NT2/D1 (cell line): Measurements from ENCODE around the gene COG1.

Experiments
- DNase-seq: peaks from one replicate; pipeline ENCODE4 v3.0.0-alpha.2; 2011; ENCODE audit warnings: low read depth, low spot score
- H3K27me3 ChIP-seq: 2 replicates; pipeline ENCODE4 v1.6.0; 2011; ENCODE audit warnings: mild to moderate bottlenecking; ENCODE audit not compliant: insufficient read length, insufficient read depth
- H3K36me3 ChIP-seq: 2 replicates; pipeline ENCODE4 v1.6.1; 2011; ENCODE audit warnings: mild to moderate bottlenecking, low read length, mixed read lengths; ENCODE audit not compliant: insufficient read depth, insufficient read length
- H3K4me1 ChIP-seq: 2 replicates; pipeline ENCODE4 v1.5.1; 2011; ENCODE audit not compliant: insufficient read depth, insufficient read length
- H3K4me3 ChIP-seq: 2 replicates; pipeline ENCODE4 v1.5.1; 2011; ENCODE audit warnings: low read depth; ENCODE audit not compliant: insufficient read length
- H3K9ac ChIP-seq: 2 replicates; pipeline ENCODE4 v1.6.0; 2011; ENCODE audit warnings: low read depth; ENCODE audit not compliant: insufficient read length
- H3K9me3 ChIP-seq: 2 replicates; pipeline ENCODE4 v1.5.1; 2011; ENCODE audit warnings: mild to moderate bottlenecking, low read length; ENCODE audit not compliant: insufficient read depth
- SUZ12 ChIP-seq: IDR thresholded peaks from 2 replicates; pipeline ENCODE4 v1.6.1; 2011; ENCODE audit not compliant: insufficient read length, insufficient read depth; ENCODE audit errors: extremely low read depth
- YY1 ChIP-seq: IDR thresholded peaks from 2 replicates; pipeline ENCODE4 v1.6.1; 2011; ENCODE audit not compliant: insufficient read length, insufficient read depth
- ZNF274 ChIP-seq: IDR thresholded peaks from 2 replicates; pipeline ENCODE4 v1.6.1; 2011; ENCODE audit warnings: mild to moderate bottlenecking, low read depth, low read length

Gene COG1

GRCh38 chr17:73155410-73156165 lies 37.3 kb upstream of the COG1 start:
- no peaks in the 10 kb centered on the region for H3K9me3 ChIP-seq
- H3K27me3 ChIP-seq: no peaks in the 10 kb centered on the region
- TF ChIP-seq YY1 (no peak), ZNF274 (no peak), SUZ12 (no peak)
- H3K36me3 ChIP-seq: no peaks in the 10 kb centered on the region
- DNase-seq: no peak
- H3K4me1 ChIP-seq: peaks cover 14% of the 10 kb centered on the region
- no peak overlapping the region for H3K9ac ChIP-seq
- no peak overlapping the region for H3K4me3 ChIP-seq

DNA sequence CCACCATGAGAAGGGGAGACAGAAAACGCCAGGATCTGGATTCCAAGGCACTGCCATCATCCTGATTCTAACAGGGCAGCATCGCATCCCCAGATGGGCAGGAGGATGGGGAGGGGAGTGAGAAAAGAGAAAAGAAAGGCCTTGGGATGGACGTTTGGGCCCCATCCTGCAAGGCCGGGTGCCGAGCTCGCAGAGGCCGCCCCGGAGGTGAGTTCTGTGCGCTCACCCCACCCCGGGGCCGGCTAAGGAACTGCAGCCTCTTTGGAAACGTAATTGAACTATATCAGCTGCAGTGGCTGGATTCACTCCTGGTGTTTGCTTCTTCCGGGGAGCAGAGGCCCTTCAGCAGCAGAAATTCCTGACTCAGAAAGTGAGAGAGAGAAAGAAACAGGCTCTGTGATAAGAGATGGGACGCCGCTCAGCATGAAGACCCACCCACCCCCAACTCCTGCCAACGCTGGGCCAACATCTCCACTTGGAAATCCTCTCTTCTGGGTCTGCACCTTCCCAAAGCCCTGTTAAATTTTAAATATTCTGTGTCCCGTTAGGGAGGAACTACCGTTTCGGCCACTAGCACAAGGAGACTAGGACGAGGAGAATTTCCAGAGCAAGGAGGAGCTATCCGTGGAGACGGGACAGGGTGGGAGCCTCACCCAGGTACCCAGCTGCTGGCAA lies 36.6 kb upstream of the COG1 start:
- H3K4me3 ChIP-seq: no peak overlapping the region
- no peaks in the 10 kb centered on the region for H3K27me3 ChIP-seq
- no peaks in the 10 kb centered on the region for H3K36me3 ChIP-seq
- peak; percentile 47 for DNase-seq
- no peaks in the 10 kb centered on the region for H3K9me3 ChIP-seq
- H3K9ac ChIP-seq: no peak overlapping the region
- peaks cover 14% of the 10 kb centered on the region for H3K4me1 ChIP-seq
- TF ChIP-seq SUZ12 (no peak), YY1 (no peak), ZNF274 (no peak)

DNA sequence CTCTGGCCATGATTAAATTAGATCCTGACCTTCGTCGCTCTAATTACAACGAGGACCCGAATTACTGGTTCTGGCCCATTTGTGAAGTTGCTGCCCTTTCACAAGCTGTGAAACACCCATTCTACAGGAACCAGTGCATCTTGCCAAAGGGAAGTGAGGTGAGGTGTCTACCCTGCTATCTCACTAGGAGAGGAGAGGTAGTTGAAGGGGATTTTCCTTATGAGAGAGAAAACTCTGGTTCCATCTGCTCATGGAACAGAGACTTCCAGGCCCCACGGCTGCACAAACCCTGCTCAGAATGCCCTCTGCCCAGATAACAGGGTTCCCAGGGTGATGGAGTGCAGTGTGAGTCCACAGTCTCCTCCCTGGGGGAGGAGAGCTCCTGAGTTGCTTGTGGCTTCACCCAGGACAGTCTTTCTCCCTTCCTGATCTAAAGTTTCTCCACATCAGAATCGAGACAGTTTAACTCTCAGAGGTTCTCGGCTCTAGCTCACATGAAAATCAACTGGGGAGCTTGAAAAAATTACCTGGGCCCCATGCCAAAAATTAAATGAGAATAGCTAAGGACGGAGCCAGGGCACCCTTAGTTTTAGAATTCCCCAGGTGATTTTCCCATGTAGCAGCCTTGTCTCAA lies 35.9 kb upstream of the COG1 start:
- Histone ChIP-seq H3K4me1 (peaks cover 14% of the 10 kb centered on the region), H3K9ac (no peak overlapping the region), H3K27me3 (no peaks in the 10 kb centered on the region), H3K36me3 (no peaks in the 10 kb centered on the region), H3K4me3 (no peak overlapping the region), H3K9me3 (no peaks in the 10 kb centered on the region)
- TF ChIP-seq ZNF274 (0 out of 2 replicates have a peak, but pooled peaks have one; percentile 5), YY1 (no peak), SUZ12 (no peak)
- no peak for DNase-seq

GRCh38 chr17:73157521-73157890 lies 35.3 kb upstream of the COG1 start:
- no peaks in the 10 kb centered on the region for H3K36me3 ChIP-seq
- no peaks in the 10 kb centered on the region for H3K27me3 ChIP-seq
- TF ChIP-seq SUZ12 (no peak), ZNF274 (no peak), YY1 (no peak)
- no peak overlapping the region for H3K9ac ChIP-seq
- H3K4me3 ChIP-seq: no peak overlapping the region
- no peak for DNase-seq
- peaks cover 14% of the 10 kb centered on the region for H3K4me1 ChIP-seq
- no peaks in the 10 kb centered on the region for H3K9me3 ChIP-seq

GRCh38 chr17:73158133-73158532 lies 34.7 kb upstream of the COG1 start:
- Histone ChIP-seq H3K4me3 (no peak overlapping the region), H3K9me3 (no peaks in the 10 kb centered on the region), H3K4me1 (peaks cover 16% of the 10 kb centered on the region), H3K36me3 (no peaks in the 10 kb centered on the region), H3K27me3 (peaks cover 6% of the 10 kb centered on the region), H3K9ac (no peak overlapping the region)
- no peak for DNase-seq
- TF ChIP-seq YY1: no peak
- no peak for TF ChIP-seq SUZ12
- no peak for TF ChIP-seq ZNF274

- DNase-seq: no peak
- peaks cover 35% of the 10 kb centered on the region for H3K27me3 ChIP-seq
- H3K4me1 ChIP-seq: peaks cover 19% of the 10 kb centered on the region
- H3K4me3 ChIP-seq: no peak overlapping the region
- no peaks in the 10 kb centered on the region for H3K9me3 ChIP-seq
- H3K9ac ChIP-seq: no peak overlapping the region
- no peaks in the 10 kb centered on the region for H3K36me3 ChIP-seq
- TF ChIP-seq ZNF274 (no peak), SUZ12 (no peak), YY1 (no peak)
Observed at GRCh38 chr17:73160980-73161630, 31.8 kb upstream of the COG1 start.

- peaks cover 54% of the 10 kb centered on the region for H3K27me3 ChIP-seq
- H3K4me1 ChIP-seq: peaks cover 14% of the 10 kb centered on the region
- DNase-seq: no peak
- H3K9me3 ChIP-seq: no peaks in the 10 kb centered on the region
- H3K4me3 ChIP-seq: no peak overlapping the region
- no peaks in the 10 kb centered on the region for H3K36me3 ChIP-seq
- TF ChIP-seq SUZ12 (no peak), ZNF274 (no peak), YY1 (no peak)
- no peak overlapping the region for H3K9ac ChIP-seq
Observed at GRCh38 chr17:73163043-73163442, 29.8 kb upstream of the COG1 start.
